OCI-LY1 (cell line): ENCODE data around the gene CAMTA1.

Source experiments
- H2AFZ ChIP-seq: fragments of 200-600 bp; sonication (generic), shearing (Covaris generic); 2 replicates; pipeline ENCODE4 v1.6.0; 2014; ENCODE audit warnings: antibody characterized with exemption, mild to moderate bottlenecking, low read length
- H3F3A ChIP-seq: fragments of 200-600 bp; sonication (generic), shearing (Covaris generic); 2 replicates; pipeline ENCODE4 v1.6.0; 2014; ENCODE audit warnings: mild to moderate bottlenecking, antibody characterized with exemption, low read length, moderate library complexity; ENCODE audit not compliant: insufficient read depth
- H3K27ac ChIP-seq: fragments of 200-600 bp; sonication (generic); 2 replicates; pipeline ENCODE4 v1.5.1; 2014; ENCODE audit warnings: low read length, mixed run types, mild to moderate bottlenecking, low read depth; ENCODE audit not compliant: poor library complexity, severe bottlenecking
- H3K27me3 ChIP-seq: fragments of 200-600 bp; sonication (generic); 2 replicates; pipeline ENCODE4 v1.6.0; 2014; ENCODE audit warnings: antibody characterized with exemption, mild to moderate bottlenecking, low read length, moderate library complexity; ENCODE audit not compliant: insufficient read depth
- H3K36me3 ChIP-seq: fragments of 200-600 bp; sonication (generic); 2 replicates; pipeline ENCODE4 v1.6.1; 2014; ENCODE audit warnings: mild to moderate bottlenecking, antibody characterized with exemption, low read length, moderate library complexity, mixed read lengths; ENCODE audit not compliant: insufficient read depth
- H3K4me1 ChIP-seq: fragments of 200-600 bp; sonication (generic); 2 replicates; pipeline ENCODE4 v1.5.1; 2014; ENCODE audit warnings: mild to moderate bottlenecking, low read length, moderate library complexity; ENCODE audit not compliant: insufficient read depth, severe bottlenecking
- H3K4me2 ChIP-seq: fragments of 200-600 bp; sonication (generic), shearing (Covaris generic); 2 replicates; pipeline ENCODE4 v1.6.1; 2014; ENCODE audit warnings: low read length
- H3K4me3 ChIP-seq: fragments of 200-600 bp; sonication (generic); 2 replicates; pipeline ENCODE4 v1.5.1; 2014; ENCODE audit warnings: low read length, low read depth, mild to moderate bottlenecking, mixed read lengths; ENCODE audit not compliant: poor library complexity, severe bottlenecking
- H3K79me2 ChIP-seq: fragments of 200-600 bp; shearing (Covaris generic); 2 replicates; pipeline ENCODE4 v1.6.1; 2016; ENCODE audit warnings: mixed run types, low read length, mixed read lengths; ENCODE audit not compliant: insufficient read depth
- H3K9ac ChIP-seq: fragments of 200-600 bp; sonication (generic), shearing (Covaris generic); 2 replicates; pipeline ENCODE4 v1.6.1; 2014; ENCODE audit warnings: mild to moderate bottlenecking, low read length, mixed read lengths
- H3K9me2 ChIP-seq: fragments of 200-600 bp; sonication (generic), shearing (Covaris generic); 2 replicates; pipeline ENCODE4 v1.6.1; 2014; ENCODE audit warnings: low read depth, mild to moderate bottlenecking, low read length, mixed read lengths
- H3K9me3 ChIP-seq: fragments of 200-600 bp; shearing (Covaris generic); 2 replicates; pipeline ENCODE4 v1.6.1; 2014; ENCODE audit warnings: low read length, mixed read lengths
- H4K20me1 ChIP-seq: fragments of 200-600 bp; sonication (generic), shearing (Covaris generic); 2 replicates; pipeline ENCODE4 v1.6.0; 2016; ENCODE audit warnings: mild to moderate bottlenecking, low read length; ENCODE audit not compliant: insufficient read depth
- EZH2 ChIP-seq: fragments of 200-600 bp; sonication (generic), shearing (Covaris generic); IDR thresholded peaks from 2 replicates; pipeline ENCODE4 v1.8.0; 2017; ENCODE audit warnings: borderline replicate concordance, mixed run types, mild to moderate bottlenecking, antibody characterized with exemption, low read length, moderate library complexity, mixed read lengths
- TF ChIP-seq, protein P1 (sequence below): fragments of 200-600 bp; sonication (generic), shearing (Covaris generic); IDR thresholded peaks from 2 replicates; pipeline ENCODE4 v1.5.1; 2017; ENCODE audit warnings: mild to moderate bottlenecking, antibody characterized with exemption, low read length, moderate library complexity, mixed read lengths

CAMTA1 gene

DNA sequence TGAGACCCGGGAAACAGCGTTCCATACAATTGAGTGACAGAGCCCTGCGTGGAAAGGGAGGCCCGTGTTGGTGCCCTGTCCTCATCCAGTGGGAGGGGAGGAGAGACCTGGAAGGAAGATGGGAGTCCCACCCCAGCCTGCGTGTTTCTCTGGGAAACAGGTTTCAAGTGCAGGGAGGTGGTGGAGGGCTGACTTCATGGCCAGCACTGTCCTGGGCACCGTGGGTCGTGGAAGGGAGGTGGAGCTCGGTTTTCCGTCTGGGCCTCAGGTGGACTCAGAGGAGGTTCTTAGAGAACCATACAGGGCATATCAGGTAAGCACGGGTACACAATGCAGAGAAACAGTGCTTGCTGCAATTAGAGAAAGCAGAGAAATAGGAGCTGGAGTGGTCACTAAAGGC, 222.6 kb downstream of the CAMTA1 start:
- no peaks in the 10 kb centered on the region for H3F3A ChIP-seq
- no peaks in the 10 kb centered on the region for H3K79me2 ChIP-seq
- H3K36me3 ChIP-seq, result no peaks in the 10 kb centered on the region
- no peak overlapping the region for H2AFZ ChIP-seq
- no peaks in the 10 kb centered on the region for H3K4me1 ChIP-seq
- no peaks in the 10 kb centered on the region for H3K27me3 ChIP-seq
- no peak overlapping the region for H3K9ac ChIP-seq
- no peak overlapping the region for H3K4me3 ChIP-seq
- H3K27ac ChIP-seq, result no peak overlapping the region
- no peaks in the 10 kb centered on the region for H4K20me1 ChIP-seq
- H3K9me3 ChIP-seq, result no peaks in the 10 kb centered on the region
- no peak for TF ChIP-seq EZH2
- TF ChIP-seq, protein P1, sequence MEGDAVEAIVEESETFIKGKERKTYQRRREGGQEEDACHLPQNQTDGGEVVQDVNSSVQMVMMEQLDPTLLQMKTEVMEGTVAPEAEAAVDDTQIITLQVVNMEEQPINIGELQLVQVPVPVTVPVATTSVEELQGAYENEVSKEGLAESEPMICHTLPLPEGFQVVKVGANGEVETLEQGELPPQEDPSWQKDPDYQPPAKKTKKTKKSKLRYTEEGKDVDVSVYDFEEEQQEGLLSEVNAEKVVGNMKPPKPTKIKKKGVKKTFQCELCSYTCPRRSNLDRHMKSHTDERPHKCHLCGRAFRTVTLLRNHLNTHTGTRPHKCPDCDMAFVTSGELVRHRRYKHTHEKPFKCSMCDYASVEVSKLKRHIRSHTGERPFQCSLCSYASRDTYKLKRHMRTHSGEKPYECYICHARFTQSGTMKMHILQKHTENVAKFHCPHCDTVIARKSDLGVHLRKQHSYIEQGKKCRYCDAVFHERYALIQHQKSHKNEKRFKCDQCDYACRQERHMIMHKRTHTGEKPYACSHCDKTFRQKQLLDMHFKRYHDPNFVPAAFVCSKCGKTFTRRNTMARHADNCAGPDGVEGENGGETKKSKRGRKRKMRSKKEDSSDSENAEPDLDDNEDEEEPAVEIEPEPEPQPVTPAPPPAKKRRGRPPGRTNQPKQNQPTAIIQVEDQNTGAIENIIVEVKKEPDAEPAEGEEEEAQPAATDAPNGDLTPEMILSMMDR, result no peak
- no peak overlapping the region for H3K4me2 ChIP-seq
- H3K9me2 ChIP-seq, result no peaks in the 10 kb centered on the region

DNA sequence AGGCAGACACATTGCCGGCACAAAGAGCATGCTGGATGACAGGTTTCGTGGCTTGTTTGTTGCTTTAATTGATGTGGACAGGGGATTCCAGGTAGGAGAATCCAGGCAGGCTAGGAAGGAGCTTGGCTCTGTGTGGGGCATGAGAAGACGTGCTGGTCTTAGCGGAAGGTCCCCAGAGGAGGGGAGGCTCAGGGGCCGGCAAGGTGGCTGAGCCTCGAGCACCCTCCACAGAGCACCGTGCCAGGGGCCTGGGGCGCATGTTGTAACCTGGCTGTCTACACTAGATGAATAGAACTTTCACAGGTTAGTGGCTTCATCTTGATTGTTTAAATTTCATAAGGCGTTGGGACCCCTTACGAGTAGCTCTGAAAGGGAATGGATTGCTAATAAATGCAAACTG, 223.1 kb downstream of the CAMTA1 start:
- Histone ChIP-seq H3K79me2 (no peaks in the 10 kb centered on the region), H2AFZ (no peak overlapping the region), H3K4me2 (no peak overlapping the region), H3K9me2 (no peaks in the 10 kb centered on the region), H3K9ac (no peak overlapping the region), H3K4me3 (no peak overlapping the region), H3K9me3 (no peaks in the 10 kb centered on the region), H3K4me1 (no peaks in the 10 kb centered on the region), H3F3A (no peaks in the 10 kb centered on the region), H3K27me3 (no peaks in the 10 kb centered on the region), H3K36me3 (no peaks in the 10 kb centered on the region), H3K27ac (no peak overlapping the region), H4K20me1 (no peaks in the 10 kb centered on the region)
- TF ChIP-seq, protein P1, result no peak
- no peak for TF ChIP-seq EZH2

DNA sequence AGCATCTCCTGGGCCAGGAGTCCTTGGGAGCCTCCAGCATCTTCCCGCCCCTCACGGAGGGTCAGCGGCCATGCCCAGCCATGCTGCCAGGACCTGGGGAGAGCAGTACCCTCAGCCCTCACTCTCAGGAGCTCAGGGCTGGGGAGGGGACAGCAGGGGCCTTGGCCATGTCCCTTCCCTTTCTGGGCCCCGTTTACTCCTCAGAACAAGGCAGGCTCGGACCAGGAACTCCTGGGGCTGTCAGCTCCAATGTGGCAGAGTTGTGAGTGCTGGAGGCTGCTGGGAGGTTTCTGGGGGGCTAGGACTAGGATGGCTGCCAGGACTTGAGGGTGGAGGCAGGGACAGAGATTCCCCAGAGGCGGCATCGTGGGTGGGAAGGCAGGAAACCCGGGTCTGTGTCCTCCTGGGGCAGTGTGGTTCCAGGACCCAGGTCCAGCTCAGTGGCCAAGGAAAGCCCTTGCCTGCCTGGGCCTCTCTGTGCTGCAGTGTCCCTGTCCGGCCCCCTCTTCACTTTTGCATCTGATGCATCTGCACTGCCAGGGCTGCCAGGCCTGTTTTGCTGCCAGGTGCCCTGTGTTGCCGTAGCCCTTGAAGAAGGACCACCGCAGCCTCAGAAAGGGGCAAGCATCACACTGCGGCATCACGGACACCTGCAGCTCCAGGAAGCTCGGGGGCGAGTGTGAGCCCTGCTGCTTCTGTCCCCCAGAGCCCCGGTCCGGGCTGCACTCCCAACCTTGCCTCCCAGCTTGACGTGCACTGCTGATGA, 223.9 kb downstream of the CAMTA1 start:
- Histone ChIP-seq H3K9me3 (no peaks in the 10 kb centered on the region), H3K79me2 (no peaks in the 10 kb centered on the region), H4K20me1 (no peaks in the 10 kb centered on the region), H3K27me3 (no peaks in the 10 kb centered on the region), H3K4me2 (no peak overlapping the region), H3K4me3 (no peak overlapping the region), H3K27ac (no peak overlapping the region), H3F3A (no peaks in the 10 kb centered on the region), H3K36me3 (no peaks in the 10 kb centered on the region), H2AFZ (no peak overlapping the region), H3K9ac (no peak overlapping the region), H3K4me1 (no peaks in the 10 kb centered on the region), H3K9me2 (no peaks in the 10 kb centered on the region)
- TF ChIP-seq, protein P1, result no peak
- no peak for TF ChIP-seq EZH2
